Measurements from ENCODE around the gene SHANK3. TPM values are rescaled to one million over a fixed set of nuclear protein-coding genes. Genes with fewer than 3 reads are reported as not detected.

SHANK3 gene
- total and polyA plus RNA-seq, 2 of the 4 experiments (the other 2 are of a cell fraction) = 0.18 to 1.5 TPM

DNA sequence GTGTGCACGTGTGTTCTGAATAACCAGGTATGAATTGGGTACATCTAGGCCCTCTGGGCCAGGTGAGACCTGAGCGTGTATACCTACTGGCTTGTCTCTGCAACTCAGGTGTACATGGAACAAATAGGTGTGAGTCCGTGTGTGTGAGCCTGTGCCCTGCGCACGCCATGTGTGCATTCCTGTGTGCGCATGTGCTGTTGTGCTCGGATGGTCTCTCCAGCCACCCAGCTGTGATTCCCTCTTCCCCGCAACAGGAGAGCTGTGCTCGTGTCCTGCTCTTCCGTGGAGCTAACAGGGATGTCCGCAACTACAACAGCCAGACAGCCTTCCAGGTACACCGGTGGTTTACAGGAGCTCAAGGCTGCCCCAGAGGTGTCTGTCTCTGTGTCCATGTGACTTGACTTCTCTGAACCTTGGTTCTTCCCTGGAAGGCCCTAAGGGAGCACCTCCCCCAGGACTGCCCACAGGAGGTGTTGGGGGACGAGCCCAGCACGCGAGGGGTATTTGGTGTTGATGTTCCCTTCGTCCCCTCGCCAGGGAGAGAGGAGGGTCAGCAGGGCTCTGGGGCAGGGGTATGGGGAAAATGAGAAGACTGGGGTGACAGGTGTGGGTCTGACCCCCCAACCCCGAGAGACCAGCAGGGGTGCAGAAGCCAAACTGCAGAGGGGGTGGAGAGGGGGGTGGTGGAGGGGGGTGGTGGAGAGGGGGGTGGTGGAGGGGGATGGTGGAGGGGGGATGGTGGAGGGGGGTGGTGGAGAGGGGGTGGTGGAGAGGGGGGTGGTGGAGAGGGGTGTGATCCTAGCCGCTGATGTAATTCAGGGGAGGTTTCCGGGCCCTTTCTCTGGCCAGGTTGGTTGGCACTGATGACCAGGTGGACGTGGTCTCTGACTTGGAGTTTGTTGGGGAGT is 10.7 kb downstream of the SHANK3 start:
- H2BK5ac ChIP-seq (ENCODE audit: low read depth, low read length, poor library complexity, severe bottlenecking) = no peak overlapping the region
- ChIA-PET CTCF (no interaction called here), POLR2A (ENCODE audit: unreplicated experiment) (no interaction called here)
- no peak overlapping the region for H4K91ac ChIP-seq (ENCODE audit: insufficient read depth, low read depth, low read length)
- in situ Hi-C loops (cut with MboI; ENCODE audit: low sequenced_read_pairs) (no loop called here), intact Hi-C loops (cut with micrococcal nuclease) (no loop called here), dilution Hi-C loops (cut with HindIII; ENCODE audit: low sequenced_read_pairs, unreplicated experiment) (no loop called here)
- no peak overlapping the region for H2AK9ac ChIP-seq (replicated peaks; ENCODE audit: low read depth, low read length, poor library complexity)
- H3K23ac ChIP-seq (ENCODE audit: low read depth, low read length) = no peak overlapping the region
- H3K27ac ChIP-seq (ENCODE audit: insufficient read depth, low read length) = no peak overlapping the region
- H4K20me1 ChIP-seq (ENCODE audit: insufficient read depth, low read length) = no peaks in the 10 kb centered on the region
- H3K4me2 ChIP-seq (ENCODE audit: low read depth, low read length) = no peak overlapping the region
- TF ChIP-seq FOS (IDR thresholded peaks at IDR 0.05; ENCODE audit: low read depth, low read length) (no peak), MAZ (IDR thresholded peaks at IDR 0.05; ENCODE audit: borderline replicate concordance, low read depth, low read length) (no peak), POLR2A (IDR thresholded peaks at IDR 0.05; ENCODE audit: low read depth, low read length) (no peak), NFE2L2 (IDR thresholded peaks at IDR 0.05; ENCODE audit: low read depth, low read length) (no peak), CHD1 (IDR thresholded peaks at IDR 0.05; ENCODE audit: low read depth, low read length) (no peak), ELK1 (IDR thresholded peaks at IDR 0.05; ENCODE audit: borderline replicate concordance, low read depth, low read length) (no peak), BHLHE40 (IDR thresholded peaks at IDR 0.05; ENCODE audit: low read depth, low read length) (no peak), SMC3 (IDR thresholded peaks at IDR 0.05; ENCODE audit: low read depth, low read length) (no peak), RAD21 (IDR thresholded peaks at IDR 0.05; ENCODE audit: low read length) (no peak)
- no peak for DNase-seq
- H2BK20ac ChIP-seq (ENCODE audit: low read depth, low read length) = no peak overlapping the region
- no TSS peak for BruUV-seq (replicated peaks)
- peaks cover 6% of the 10 kb centered on the region for H3K27me3 ChIP-seq (ENCODE audit: control insufficient read depth, insufficient read depth, low read length)
- no peaks in the 10 kb centered on the region for H3K36me3 ChIP-seq (ENCODE audit: control insufficient read depth, insufficient read depth, low read length)
- no peak overlapping the region for H2AFZ ChIP-seq (replicated peaks; ENCODE audit: low read length, poor library complexity)
- no peak overlapping the region for H3K14ac ChIP-seq (replicated peaks; ENCODE audit: low read depth, low read length)
- no peak overlapping the region for H3K4me3 ChIP-seq (ENCODE audit: insufficient read depth, low read depth, low read length)
- H4K8ac ChIP-seq (ENCODE audit: low read depth in 2 of 2, low read length in 2 of 2) = no peak overlapping the region
- H3K9me1 ChIP-seq (ENCODE audit: insufficient read depth, low read length) = no peaks in the 10 kb centered on the region
- H4K5ac ChIP-seq (ENCODE audit: low read depth, low read length) = no peak overlapping the region
- H3K9ac ChIP-seq (ENCODE audit: low read depth, low read length) = no peak overlapping the region
- WGBS, 2 experiments (ENCODE audit: extremely low coverage in 2 of 2, insufficient read length in 1 of 2) = 91% methylated on average over 10 of the region's 21 CpGs; no CpG with 5 or more reads in 1 of the 2 experiments
- H3K56ac ChIP-seq (ENCODE audit: extremely low read depth, insufficient read depth, low read length) = no peak overlapping the region
- H3K9me3 ChIP-seq (ENCODE audit: control insufficient read depth, insufficient read depth, low read length) = no peaks in the 10 kb centered on the region
- H3K4ac ChIP-seq (ENCODE audit: low read depth, low read length) = no peak overlapping the region
- no peak overlapping the region for H2BK15ac ChIP-seq (ENCODE audit: low read depth, low read length)
- H2AK5ac ChIP-seq (ENCODE audit: low read depth, low read length) = no peak overlapping the region
- H3K79me1 ChIP-seq (ENCODE audit: low read depth in 1 of 2, low read length in 2 of 2) = no peaks in the 10 kb centered on the region
- H2BK120ac ChIP-seq (ENCODE audit: low read depth, low read length) = no peak overlapping the region
- H3K4me1 ChIP-seq (ENCODE audit: control insufficient read depth, insufficient read depth, low read length) = no peaks in the 10 kb centered on the region
- no peak overlapping the region for H3K18ac ChIP-seq (ENCODE audit: low read depth, low read length)
- ATAC-seq (ENCODE audit: low read depth) = no peak

All from IMR-90 (cell line).